Muscle layer of duodenum (tissue), 2 donors: ENCODE measurements around the gene GMDS.

Experiments used
- H3K27ac ChIP-seq: one replicate; pipeline ENCODE4 v1.7.0; 2013; ENCODE audit warnings: mild to moderate bottlenecking, low read length
- H3K27me3 ChIP-seq: one replicate; pipeline ENCODE4 v1.7.0; 2013; ENCODE audit warnings: low read depth, mild to moderate bottlenecking, control low read depth, low read length
- H3K36me3 ChIP-seq, 2 donors: one replicate each; pipeline ENCODE4 v1.7.0; 2013; ENCODE audit warnings: low read length in 2 of 2, control low read depth in 1 of 2, mild to moderate bottlenecking in 1 of 2; ENCODE audit not compliant: insufficient read depth in 2 of 2, control insufficient read depth in 1 of 2
- H3K4me1 ChIP-seq, 2 donors: one replicate each; pipeline ENCODE4 v1.7.0; 2013; ENCODE audit warnings: low read length in 2 of 2, mild to moderate bottlenecking in 2 of 2, control low read depth in 1 of 2, moderate library complexity in 1 of 2; ENCODE audit not compliant: insufficient read depth in 2 of 2, control insufficient read depth in 1 of 2
- H3K4me3 ChIP-seq, 2 donors: one replicate each; pipeline ENCODE4 v1.7.0; 2013; ENCODE audit warnings: low read length in 2 of 2, low read depth in 1 of 2, mild to moderate bottlenecking in 1 of 2
- H3K9me3 ChIP-seq, 2 donors: one replicate each; pipeline ENCODE4 v1.7.0; 2013; ENCODE audit warnings: low read length in 2 of 2, control low read depth in 1 of 2, mild to moderate bottlenecking in 1 of 2; ENCODE audit not compliant: control insufficient read depth in 1 of 2
- donor health status: healthy.

The GMDS gene

GRCh38 chr6:1705630-1706029, 539.8 kb downstream of the GMDS start:
- H3K36me3 ChIP-seq, result no peaks in the 10 kb centered on the region
- no peaks in the 10 kb centered on the region for H3K4me1 ChIP-seq
- H3K27ac ChIP-seq, result no peak overlapping the region
- H3K27me3 ChIP-seq, result no peaks in the 10 kb centered on the region
- no peak overlapping the region for H3K4me3 ChIP-seq
- no peaks in the 10 kb centered on the region for H3K9me3 ChIP-seq

- no peak overlapping the region for H3K27ac ChIP-seq
- no peak overlapping the region for H3K4me3 ChIP-seq
- no peaks in the 10 kb centered on the region for H3K27me3 ChIP-seq
- H3K36me3 ChIP-seq, result no peaks in the 10 kb centered on the region
- H3K4me1 ChIP-seq, result no peaks in the 10 kb centered on the region
- no peaks in the 10 kb centered on the region for H3K9me3 ChIP-seq
These were observed 540.2 kb downstream of the GMDS start for GRCh38 chr6:1705183-1705582.

- no peaks in the 10 kb centered on the region for H3K4me1 ChIP-seq
- no peaks in the 10 kb centered on the region for H3K36me3 ChIP-seq
- no peaks in the 10 kb centered on the region for H3K27me3 ChIP-seq
- H3K9me3 ChIP-seq, result no peaks in the 10 kb centered on the region
- no peak overlapping the region for H3K27ac ChIP-seq
- H3K4me3 ChIP-seq, result no peak overlapping the region
These were observed 540.7 kb downstream of the GMDS start for GRCh38 chr6:1704711-1705110.

- H3K36me3 ChIP-seq, result no peaks in the 10 kb centered on the region
- no peaks in the 10 kb centered on the region for H3K9me3 ChIP-seq
- no peak overlapping the region for H3K4me3 ChIP-seq
- H3K4me1 ChIP-seq, result no peaks in the 10 kb centered on the region
- no peaks in the 10 kb centered on the region for H3K27me3 ChIP-seq
- H3K27ac ChIP-seq, result no peak overlapping the region
These were observed 541.5 kb downstream of the GMDS start for GRCh38 chr6:1703923-1704322.

GRCh38 chr6:1703091-1703855, 542.1 kb downstream of the GMDS start:
- Histone ChIP-seq H3K36me3 (no peaks in the 10 kb centered on the region), H3K9me3 (no peaks in the 10 kb centered on the region), H3K4me1 (no peaks in the 10 kb centered on the region), H3K4me3 (no peak overlapping the region), H3K27me3 (no peaks in the 10 kb centered on the region), H3K27ac (no peak overlapping the region)

- Histone ChIP-seq H3K27ac (no peak overlapping the region), H3K9me3 (no peaks in the 10 kb centered on the region), H3K36me3 (no peaks in the 10 kb centered on the region), H3K4me1 (no peaks in the 10 kb centered on the region), H3K27me3 (no peaks in the 10 kb centered on the region), H3K4me3 (no peak overlapping the region)
These were observed 542.8 kb downstream of the GMDS start for GRCh38 chr6:1702580-1703051.

- no peaks in the 10 kb centered on the region for H3K9me3 ChIP-seq
- H3K27ac ChIP-seq, result no peak overlapping the region
- no peak overlapping the region for H3K4me3 ChIP-seq
- H3K36me3 ChIP-seq, result no peaks in the 10 kb centered on the region
- no peaks in the 10 kb centered on the region for H3K27me3 ChIP-seq
- no peaks in the 10 kb centered on the region for H3K4me1 ChIP-seq
These were observed 543.6 kb downstream of the GMDS start for GRCh38 chr6:1701668-1702353.

- H3K4me3 ChIP-seq, result no peak overlapping the region
- no peak overlapping the region for H3K27ac ChIP-seq
- no peaks in the 10 kb centered on the region for H3K27me3 ChIP-seq
- no peaks in the 10 kb centered on the region for H3K36me3 ChIP-seq
- no peaks in the 10 kb centered on the region for H3K9me3 ChIP-seq
- no peaks in the 10 kb centered on the region for H3K4me1 ChIP-seq
These were observed 545.0 kb downstream of the GMDS start for GRCh38 chr6:1700278-1700967.

GRCh38 chr6:1698527-1698926, 546.9 kb downstream of the GMDS start:
- H3K4me1 ChIP-seq, result no peaks in the 10 kb centered on the region
- no peaks in the 10 kb centered on the region for H3K36me3 ChIP-seq
- no peak overlapping the region for H3K4me3 ChIP-seq
- no peaks in the 10 kb centered on the region for H3K9me3 ChIP-seq
- H3K27me3 ChIP-seq, result no peaks in the 10 kb centered on the region
- H3K27ac ChIP-seq, result no peak overlapping the region

- H3K36me3 ChIP-seq, result no peaks in the 10 kb centered on the region
- H3K27ac ChIP-seq, result no peak overlapping the region
- no peaks in the 10 kb centered on the region for H3K9me3 ChIP-seq
- H3K4me1 ChIP-seq, result no peaks in the 10 kb centered on the region
- no peak overlapping the region for H3K4me3 ChIP-seq
- no peaks in the 10 kb centered on the region for H3K27me3 ChIP-seq
These were observed 547.6 kb downstream of the GMDS start for GRCh38 chr6:1697688-1698351.

- Histone ChIP-seq H3K4me3 (no peak overlapping the region), H3K27ac (no peak overlapping the region), H3K9me3 (no peaks in the 10 kb centered on the region), H3K4me1 (no peaks in the 10 kb centered on the region), H3K36me3 (no peaks in the 10 kb centered on the region), H3K27me3 (no peaks in the 10 kb centered on the region)
These were observed 548.9 kb downstream of the GMDS start for GRCh38 chr6:1696463-1696850.
